ENCODE measurements around the gene MANEA. TPM values are rescaled to one million over a fixed set of nuclear protein-coding genes. Genes with fewer than 3 reads are reported as not detected.

MANEA gene
- polyA plus RNA-seq, 3 donors = 2.5 to 8.1 (median 4.8) TPM

GRCh38 chr6:95544517-95545225, 32.7 kb upstream of the MANEA start:
- Mint-ChIP-seq H3K4me3 (no peak overlapping the region), H3K9me3 (peaks cover 0 to 3% (median 2%) of the 10 kb centered on the region in 7 donors), H3K27ac (no peak overlapping the region), H3K36me3 (no peaks in the 10 kb centered on the region), H3K4me1 (no peaks in the 10 kb centered on the region), H3K27me3 (ENCODE audit: low read depth in 3 of 3) (no peaks in the 10 kb centered on the region)
- no peak overlapping the region for H3K4me2 ChIP-seq (replicated peaks; ENCODE audit: extremely low read depth, low read length, poor library complexity, severe bottlenecking)
- DNase-seq = no peak
- H3K4me1 ChIP-seq (ENCODE audit: control insufficient read depth in 1 of 2, insufficient read depth in 2 of 2, low read length in 2 of 2) = no peaks in the 10 kb centered on the region
- no peak for TF ChIP-seq CTCF (IDR thresholded peaks at IDR 0.05)
- H3K27me3 ChIP-seq (ENCODE audit: control insufficient read depth in 2 of 2, insufficient read depth in 2 of 2, low read length in 2 of 2) = no peaks in the 10 kb centered on the region
- H3K9ac ChIP-seq (ENCODE audit: insufficient read depth, low read length, poor library complexity, severe bottlenecking) = no peak overlapping the region
- no peaks in the 10 kb centered on the region for H4K20me1 ChIP-seq (ENCODE audit: insufficient read depth, low read length)
- no peaks in the 10 kb centered on the region for H3K36me3 ChIP-seq (replicated peaks in 1 of 2; ENCODE audit: control insufficient read depth in 1 of 2, insufficient read depth in 2 of 2, low read length in 2 of 2)
- intact Hi-C loops (cut with micrococcal nuclease) = no loop called here
- no peaks in the 10 kb centered on the region for H3K79me2 ChIP-seq (ENCODE audit: insufficient read depth, low read length)
- no peak overlapping the region for H2AFZ ChIP-seq (ENCODE audit: insufficient read depth, low read depth, low read length, poor library complexity, severe bottlenecking)
- H3K9me3 ChIP-seq (replicated peaks in 1 of 2; ENCODE audit: control insufficient read depth in 1 of 2, insufficient read depth in 1 of 2, low read length in 2 of 2) = no peaks in the 10 kb centered on the region
- no peak overlapping the region for H3K4me3 ChIP-seq (replicated peaks in 1 of 3; ENCODE audit: low read depth in 2 of 3, low read length in 3 of 3)
- no peak overlapping the region for H3K27ac ChIP-seq (ENCODE audit: low read depth in 1 of 2, low read length in 2 of 2)
- no CpG with 5 or more reads among the region's 3 CpGs for WGBS (ENCODE audit: insufficient coverage)

- H3K4me1 Mint-ChIP-seq = no peaks in the 10 kb centered on the region
- Histone ChIP-seq H3K36me3 (replicated peaks in 1 of 2; ENCODE audit: control insufficient read depth in 1 of 2, insufficient read depth in 2 of 2, low read length in 2 of 2) (no peaks in the 10 kb centered on the region), H3K4me3 (replicated peaks in 1 of 3; ENCODE audit: low read depth in 2 of 3, low read length in 3 of 3) (no peak overlapping the region), H3K79me2 (ENCODE audit: insufficient read depth, low read length) (no peaks in the 10 kb centered on the region), H3K4me1 (ENCODE audit: control insufficient read depth in 1 of 2, insufficient read depth in 2 of 2, low read length in 2 of 2) (no peaks in the 10 kb centered on the region), H3K9ac (ENCODE audit: insufficient read depth, low read length, poor library complexity, severe bottlenecking) (no peak overlapping the region), H3K27me3 (ENCODE audit: control insufficient read depth in 2 of 2, insufficient read depth in 2 of 2, low read length in 2 of 2) (no peaks in the 10 kb centered on the region), H2AFZ (ENCODE audit: insufficient read depth, low read depth, low read length, poor library complexity, severe bottlenecking) (no peak overlapping the region), H3K9me3 (replicated peaks in 1 of 2; ENCODE audit: control insufficient read depth in 1 of 2, insufficient read depth in 1 of 2, low read length in 2 of 2) (no peaks in the 10 kb centered on the region), H4K20me1 (ENCODE audit: insufficient read depth, low read length) (no peaks in the 10 kb centered on the region), H3K4me2 (replicated peaks; ENCODE audit: extremely low read depth, low read length, poor library complexity, severe bottlenecking) (no peak overlapping the region), H3K27ac (ENCODE audit: low read depth in 1 of 2, low read length in 2 of 2) (no peak overlapping the region)
- intact Hi-C loops (cut with micrococcal nuclease) = no loop called here
- no peaks in the 10 kb centered on the region for H3K36me3 Mint-ChIP-seq
- no peak for DNase-seq
- H3K27ac Mint-ChIP-seq = no peak overlapping the region
- WGBS (ENCODE audit: insufficient coverage) = 71% methylated on average over 1 of the region's 3 CpGs
- H3K4me3 Mint-ChIP-seq = no peak overlapping the region
- H3K27me3 Mint-ChIP-seq (ENCODE audit: low read depth in 3 of 3) = no peaks in the 10 kb centered on the region
- no peak for TF ChIP-seq CTCF (IDR thresholded peaks at IDR 0.05)
- H3K9me3 Mint-ChIP-seq = peaks cover 0 to 3% (median 2%) of the 10 kb centered on the region in 7 donors
Measured at GRCh38 chr6:95545226-95545625, 32.1 kb upstream of the MANEA start.

Measured in CD14-positive monocyte (primary cell).